Sigmoid colon (tissue), 4 donors: ENCODE measurements around the gene GLA.

Experiments used
- EP300 ChIP-seq, 4 donors: sonication (generic); formaldehyde crosslinking; IDR thresholded peaks; one replicate each; pipeline ENCODE4 v1.6.1; 2017; ENCODE audit warnings: antibody characterized with exemption in 4 of 4
- POLR2A ChIP-seq, 2 donors: fragments of 450-650 bp; IDR thresholded peaks; one replicate each; pipeline ENCODE4 v1.6.1; 2016; ENCODE audit warnings: antibody characterized with exemption in 2 of 2, mild to moderate bottlenecking in 2 of 2, moderate library complexity in 2 of 2
- POLR2AphosphoS5 ChIP-seq, 4 donors: sonication (generic); formaldehyde crosslinking; IDR thresholded peaks; one replicate each; pipeline ENCODE4 v1.6.1; 2017; ENCODE audit warnings: antibody characterized with exemption in 4 of 4
- TF ChIP-seq, protein P1 (sequence below), 4 experiments: fragments of 450-650 bp in 3 of 4; fragments of 200-600 bp in 1 of 4; IDR thresholded peaks; one replicate each; pipeline ENCODE4 v1.5.1; 2016 to 2019; ENCODE audit warnings: antibody characterized with exemption in 4 of 4, mild to moderate bottlenecking in 3 of 4, moderate library complexity in 2 of 4

- TF ChIP-seq, protein P1, sequence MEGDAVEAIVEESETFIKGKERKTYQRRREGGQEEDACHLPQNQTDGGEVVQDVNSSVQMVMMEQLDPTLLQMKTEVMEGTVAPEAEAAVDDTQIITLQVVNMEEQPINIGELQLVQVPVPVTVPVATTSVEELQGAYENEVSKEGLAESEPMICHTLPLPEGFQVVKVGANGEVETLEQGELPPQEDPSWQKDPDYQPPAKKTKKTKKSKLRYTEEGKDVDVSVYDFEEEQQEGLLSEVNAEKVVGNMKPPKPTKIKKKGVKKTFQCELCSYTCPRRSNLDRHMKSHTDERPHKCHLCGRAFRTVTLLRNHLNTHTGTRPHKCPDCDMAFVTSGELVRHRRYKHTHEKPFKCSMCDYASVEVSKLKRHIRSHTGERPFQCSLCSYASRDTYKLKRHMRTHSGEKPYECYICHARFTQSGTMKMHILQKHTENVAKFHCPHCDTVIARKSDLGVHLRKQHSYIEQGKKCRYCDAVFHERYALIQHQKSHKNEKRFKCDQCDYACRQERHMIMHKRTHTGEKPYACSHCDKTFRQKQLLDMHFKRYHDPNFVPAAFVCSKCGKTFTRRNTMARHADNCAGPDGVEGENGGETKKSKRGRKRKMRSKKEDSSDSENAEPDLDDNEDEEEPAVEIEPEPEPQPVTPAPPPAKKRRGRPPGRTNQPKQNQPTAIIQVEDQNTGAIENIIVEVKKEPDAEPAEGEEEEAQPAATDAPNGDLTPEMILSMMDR (IDR thresholded peaks at IDR 0.05) = no peak
- TF ChIP-seq EP300 (IDR thresholded peaks at IDR 0.05) = no peak
- no peak for TF ChIP-seq POLR2A (IDR thresholded peaks at IDR 0.05)
- TF ChIP-seq POLR2AphosphoS5 (IDR thresholded peaks at IDR 0.05) = no peak
Observed at GRCh38 chrX:101442085-101442484, 34.4 kb upstream of the GLA start.
